ENCODE data around the gene POLR2I. TPM values are rescaled to one million over a fixed set of nuclear protein-coding genes. Genes with fewer than 3 reads are reported as not detected.

Gene POLR2I
- total and polyA plus RNA-seq, 2 donors (not counting 1 experiment from before 2014, with no cell fraction given), result 33.4 to 39.1 TPM

GRCh38 chr19:36067681-36068080 lies 47.0 kb downstream of the POLR2I start:
- no peaks in the 10 kb centered on the region for H4K20me1 ChIP-seq (ENCODE audit: control insufficient read depth, insufficient read depth, low read length, poor library complexity, severe bottlenecking)
- DNase-seq, result no peak
- H3K4me2 ChIP-seq (replicated peaks; ENCODE audit: low read depth, low read length, poor library complexity, severe bottlenecking), result no peak overlapping the region
- Mint-ChIP-seq H3K27me3 (no peaks in the 10 kb centered on the region), H3K9me3 (ENCODE audit: insufficient read depth) (no peaks in the 10 kb centered on the region), H3K4me3 (no peak overlapping the region), H3K4me1 (no peaks in the 10 kb centered on the region), H3K27ac (no peak overlapping the region)
- H3K79me2 ChIP-seq (ENCODE audit: control insufficient read depth, insufficient read depth, low read length), result no peaks in the 10 kb centered on the region
- intact Hi-C loops (cut with micrococcal nuclease), result no loop called here
- no peak overlapping the region for H3K27ac ChIP-seq (ENCODE audit: low read length in 2 of 2)
- POLR2A ChIA-PET, result interaction anchor here (0.9 kb wide), 1 partner anchor 168 kb away, joined by 5 read pairs; no protein-coding TSS in a partner anchor
- no peak overlapping the region for H3K4me3 ChIP-seq (ENCODE audit: control extremely low read depth in 1 of 5, extremely low read depth in 1 of 5, insufficient read depth in 1 of 5, low read depth in 2 of 5, low read length in 4 of 5)
- no peaks in the 10 kb centered on the region for H3K27me3 ChIP-seq (replicated peaks in 1 of 4; ENCODE audit: control extremely low read depth in 1 of 4, control insufficient read depth in 3 of 4, insufficient read depth in 4 of 4, low read length in 3 of 4)
- H3K9me3 ChIP-seq (ENCODE audit: control extremely low read depth in 1 of 3, control insufficient read depth in 2 of 3, insufficient read depth in 1 of 3, low read length in 2 of 3), result no peaks in the 10 kb centered on the region
- TF ChIP-seq CTCF (IDR thresholded peaks at IDR 0.05) (no peak), EZH2 (IDR thresholded peaks at IDR 0.05; ENCODE audit: borderline replicate concordance, insufficient read depth, low read depth, low read length, poor library complexity, severe bottlenecking) (no peak)
- no peaks in the 10 kb centered on the region for H3K4me1 ChIP-seq (ENCODE audit: control insufficient read depth in 2 of 2, insufficient read depth in 2 of 2, low read length in 2 of 2)
- H2AFZ ChIP-seq (ENCODE audit: insufficient read depth, low read depth, low read length, poor library complexity, severe bottlenecking), result no peak overlapping the region
- 97% methylated on average over 10 of the region's 11 CpGs for WGBS (ENCODE audit: insufficient coverage)
- ATAC-seq (ENCODE audit: low read depth), result no peak
- H3K9ac ChIP-seq (ENCODE audit: low read length), result no peak overlapping the region
- CTCF ChIA-PET, result no interaction called here
- H3K36me3 ChIP-seq (replicated peaks in 1 of 2; ENCODE audit: control extremely low read depth in 1 of 2, control insufficient read depth in 1 of 2, extremely low read depth in 1 of 2, insufficient read depth in 2 of 2, low read length in 1 of 2), result no peaks in the 10 kb centered on the region

GRCh38 chr19:36064826-36065225 lies 49.8 kb downstream of the POLR2I start:
- no peak for DNase-seq
- 97% methylated on average over 5 of the region's 8 CpGs for WGBS (ENCODE audit: insufficient coverage)
- no peak overlapping the region for H3K4me3 Mint-ChIP-seq

More at GRCh38 chr19:36064826-36065225, 49.8 kb downstream of the POLR2I start:
- Histone ChIP-seq H3K9ac (ENCODE audit: low read length) (no peak overlapping the region), H2AFZ (ENCODE audit: insufficient read depth, low read depth, low read length, poor library complexity, severe bottlenecking) (no peak overlapping the region), H3K79me2 (ENCODE audit: control insufficient read depth, insufficient read depth, low read length) (no peaks in the 10 kb centered on the region), H3K27ac (ENCODE audit: low read length in 2 of 2) (no peak overlapping the region), H3K4me2 (replicated peaks; ENCODE audit: low read depth, low read length, poor library complexity, severe bottlenecking) (no peak overlapping the region), H3K36me3 (replicated peaks in 1 of 2; ENCODE audit: control extremely low read depth in 1 of 2, control insufficient read depth in 1 of 2, extremely low read depth in 1 of 2, insufficient read depth in 2 of 2, low read length in 1 of 2) (no peaks in the 10 kb centered on the region), H3K9me3 (ENCODE audit: control extremely low read depth in 1 of 3, control insufficient read depth in 2 of 3, insufficient read depth in 1 of 3, low read length in 2 of 3) (no peaks in the 10 kb centered on the region), H4K20me1 (ENCODE audit: control insufficient read depth, insufficient read depth, low read length, poor library complexity, severe bottlenecking) (no peaks in the 10 kb centered on the region), H3K4me3 (ENCODE audit: control extremely low read depth in 1 of 5, extremely low read depth in 1 of 5, insufficient read depth in 1 of 5, low read depth in 2 of 5, low read length in 4 of 5) (no peak overlapping the region), H3K4me1 (ENCODE audit: control insufficient read depth in 2 of 2, insufficient read depth in 2 of 2, low read length in 2 of 2) (no peaks in the 10 kb centered on the region), H3K27me3 (replicated peaks in 1 of 4; ENCODE audit: control extremely low read depth in 1 of 4, control insufficient read depth in 3 of 4, insufficient read depth in 4 of 4, low read length in 3 of 4) (no peaks in the 10 kb centered on the region)
- Mint-ChIP-seq H3K4me1 (no peaks in the 10 kb centered on the region), H3K27me3 (no peaks in the 10 kb centered on the region), H3K27ac (no peak overlapping the region), H3K9me3 (ENCODE audit: insufficient read depth) (no peaks in the 10 kb centered on the region)
- intact Hi-C loops (cut with micrococcal nuclease), result no loop called here
- TF ChIP-seq EZH2 (IDR thresholded peaks at IDR 0.05; ENCODE audit: borderline replicate concordance, insufficient read depth, low read depth, low read length, poor library complexity, severe bottlenecking), result no peak
- no peak for TF ChIP-seq CTCF (IDR thresholded peaks at IDR 0.05)
- ATAC-seq (ENCODE audit: low read depth), result no peak
- CTCF ChIA-PET, result no interaction called here
- POLR2A ChIA-PET, result no interaction called here

Other genes with a start within 250 kb of the POLR2I start
- not detected in 2 replicates for gene APLP1, start 246.3 kb downstream of the POLR2I start, total RNA-seq
- gene APLP1, start 246.3 kb downstream of the POLR2I start, polyA plus RNA-seq, result 0.06 TPM in 1 of 2 replicates, not detected in the other
- gene NFKBID, start 214.3 kb downstream of the POLR2I start, total RNA-seq, result 272 and 276 TPM in 2 replicates
- gene NFKBID, start 214.3 kb downstream of the POLR2I start, polyA plus RNA-seq, result 111 and 618 TPM in 2 replicates
- gene HCST, start 212.3 kb downstream of the POLR2I start, total RNA-seq, result 2.9 and 4.8 TPM in 2 replicates
- gene HCST, start 212.3 kb downstream of the POLR2I start, polyA plus RNA-seq, result 29.8 and 40.6 TPM in 2 replicates
- 2.7 and 3.3 TPM in 2 replicates for gene TYROBP, start 206.6 kb downstream of the POLR2I start, total RNA-seq
- gene TYROBP, start 206.6 kb downstream of the POLR2I start, polyA plus RNA-seq, result 14.8 and 25.6 TPM in 2 replicates
- gene LRFN3, start 178.5 kb downstream of the POLR2I start, total RNA-seq, result 1.6 and 2.1 TPM in 2 replicates
- 0.62 and 0.79 TPM in 2 replicates for gene LRFN3, start 178.5 kb downstream of the POLR2I start, polyA plus RNA-seq
- gene SDHAF1, start 119.7 kb downstream of the POLR2I start, total RNA-seq, result 24.2 and 24.6 TPM in 2 replicates
- gene SDHAF1, start 119.7 kb downstream of the POLR2I start, polyA plus RNA-seq, result 11.8 and 22.0 TPM in 2 replicates
- 2.4 and 3.4 TPM in 2 replicates for gene SYNE4, start 106.1 kb downstream of the POLR2I start, total RNA-seq
- 2.3 and 2.5 TPM in 2 replicates for gene SYNE4, start 106.1 kb downstream of the POLR2I start, polyA plus RNA-seq
- gene ALKBH6, start 100.7 kb downstream of the POLR2I start, total RNA-seq, result 49.4 and 54.5 TPM in 2 replicates
- 56.5 and 65.5 TPM in 2 replicates for gene ALKBH6, start 100.7 kb downstream of the POLR2I start, polyA plus RNA-seq
- gene CLIP3, start 82.0 kb downstream of the POLR2I start, total RNA-seq, result 1.3 and 1.8 TPM in 2 replicates
- 0.42 and 0.55 TPM in 2 replicates for gene CLIP3, start 82.0 kb downstream of the POLR2I start, polyA plus RNA-seq
- gene THAP8, start 60.6 kb downstream of the POLR2I start, total RNA-seq, result 3.9 and 4.5 TPM in 2 replicates
- gene THAP8, start 60.6 kb downstream of the POLR2I start, polyA plus RNA-seq, result 2.8 and 5.7 TPM in 2 replicates
- 1.9 and 3.0 TPM in 2 replicates for gene WDR62, start 60.0 kb downstream of the POLR2I start, total RNA-seq
- gene WDR62, start 60.0 kb downstream of the POLR2I start, polyA plus RNA-seq, result 1.8 and 1.9 TPM in 2 replicates
- not detected in 2 replicates for gene OVOL3, start 3.7 kb downstream of the POLR2I start, total RNA-seq
- gene OVOL3, start 3.7 kb downstream of the POLR2I start, polyA plus RNA-seq, result not detected in 2 replicates
- gene TBCB, start 593 bp upstream of the POLR2I start, total RNA-seq, result 145 and 148 TPM in 2 replicates
- 187 and 193 TPM in 2 replicates for gene TBCB, start 593 bp upstream of the POLR2I start, polyA plus RNA-seq
- 294 and 296 TPM in 2 replicates for gene CAPNS1, start 25.2 kb upstream of the POLR2I start, total RNA-seq
- gene CAPNS1, start 25.2 kb upstream of the POLR2I start, polyA plus RNA-seq, result 201 and 272 TPM in 2 replicates
- not detected in 2 replicates for gene COX7A1, start 37.6 kb upstream of the POLR2I start, total RNA-seq
- gene COX7A1, start 37.6 kb upstream of the POLR2I start, polyA plus RNA-seq, result not detected in 2 replicates
- 5.2 and 5.5 TPM in 2 replicates for gene ZNF565, start 99.8 kb upstream of the POLR2I start, total RNA-seq
- 2.9 and 3.0 TPM in 2 replicates for gene ZNF565, start 99.8 kb upstream of the POLR2I start, polyA plus RNA-seq
- 62.2 and 69.3 TPM in 2 replicates for gene ZNF146, start 100.2 kb upstream of the POLR2I start, total RNA-seq
- gene ZNF146, start 100.2 kb upstream of the POLR2I start, polyA plus RNA-seq, result 21.9 and 26.4 TPM in 2 replicates